HEK293 (cell line): ENCODE results near the gene C13orf46.

Experiments used
- CTCF ChIA-PET: fragments of 350-600 bp; formaldehyde crosslinking; extraction: SDS; loops from one replicate; lab custom pipeline; 2021; ENCODE audit warnings: antibody characterized with exemption; lab: Yijun Ruan, JAX
- POLR2A ChIA-PET: fragments of 300-600 bp; formaldehyde crosslinking; extraction: SDS; loops from one replicate; lab custom pipeline; 2020; ENCODE audit warnings: antibody characterized with exemption, inconsistent platforms; lab: Yijun Ruan, JAX
- H3K27ac ChIP-seq: fragments of 200-500 bp; sonication (Bioruptor generic); 2 replicates; pipeline ENCODE4 v1.5.1; 2014; ENCODE audit warnings: low read depth, low read length, control low read depth, inconsistent platforms; ENCODE audit errors: extremely low read depth
- H3K36me3 ChIP-seq, 2 experiments: fragments of 200-500 bp in 1 of 2; sonication (Bioruptor generic) in 1 of 2; 1 replicate in 1 of 2; 2 replicates in 1 of 2; pipeline ENCODE4 v1.5.1; 2014 to 2017; ENCODE audit warnings: inconsistent platforms in 2 of 2, low read length in 2 of 2; ENCODE audit not compliant: control insufficient read depth in 2 of 2, insufficient read depth in 1 of 2
- H3K4me1 ChIP-seq: fragments of 200-500 bp; sonication (Bioruptor generic); 2 replicates; pipeline ENCODE4 v1.5.1; 2014; ENCODE audit warnings: mild to moderate bottlenecking, low read length, inconsistent platforms; ENCODE audit not compliant: control insufficient read depth, insufficient read depth
- H3K4me3 ChIP-seq: 2 replicates; pipeline ENCODE4 v1.5.1; 2011; ENCODE audit warnings: low read depth, mild to moderate bottlenecking, control low read depth, low read length, moderate library complexity
- H3K9me3 ChIP-seq: fragments of 200-500 bp; sonication (Bioruptor generic); 2 replicates; pipeline ENCODE4 v1.5.1; 2014; ENCODE audit warnings: low read depth, low read length, inconsistent platforms; ENCODE audit not compliant: control insufficient read depth, insufficient read depth
- KLF8 ChIP-seq: fragments of 450-650 bp; formaldehyde crosslinking; IDR thresholded peaks from 2 replicates; pipeline ENCODE4 v1.5.1; 2016; ENCODE audit warnings: missing biosample characterization, missing genetic modification characterization
- RBAK ChIP-seq: fragments of 450-650 bp; formaldehyde crosslinking; IDR thresholded peaks from 2 replicates; pipeline ENCODE4 v1.5.1; 2016; ENCODE audit warnings: missing biosample characterization, missing genetic modification characterization
- REPIN1 ChIP-seq: fragments of 450-650 bp; formaldehyde crosslinking; IDR thresholded peaks from 2 replicates; pipeline ENCODE4 v1.5.1; 2017; ENCODE audit warnings: missing biosample characterization, missing genetic modification characterization, low read depth
- ZBTB48 ChIP-seq: fragments of 450-650 bp; formaldehyde crosslinking; IDR thresholded peaks from 2 replicates; pipeline ENCODE4 v1.5.1; 2016; ENCODE audit warnings: missing biosample characterization, missing genetic modification characterization
- ZBTB8A ChIP-seq: fragments of 450-650 bp; formaldehyde crosslinking; IDR thresholded peaks from 2 replicates; pipeline ENCODE4 v1.5.1; 2016; ENCODE audit warnings: missing biosample characterization, missing genetic modification characterization
- ZFP37 ChIP-seq: fragments of 450-650 bp; formaldehyde crosslinking; IDR thresholded peaks from 2 replicates; pipeline ENCODE4 v1.5.1; 2016; ENCODE audit warnings: missing biosample characterization, missing genetic modification characterization
- ZIC2 ChIP-seq: fragments of 450-650 bp; formaldehyde crosslinking; IDR thresholded peaks from 2 replicates; pipeline ENCODE4 v1.5.1; 2016; ENCODE audit warnings: missing biosample characterization, missing genetic modification characterization
- ZNF112 ChIP-seq: fragments of 450-650 bp; formaldehyde crosslinking; IDR thresholded peaks from 2 replicates; pipeline ENCODE4 v1.5.0; 2017; ENCODE audit warnings: missing biosample characterization, missing genetic modification characterization
- ZNF155 ChIP-seq: fragments of 450-650 bp; formaldehyde crosslinking; IDR thresholded peaks from 2 replicates; pipeline ENCODE4 v1.5.1; 2016; ENCODE audit warnings: missing biosample characterization, missing genetic modification characterization
- ZNF274 ChIP-seq, 2 experiments: fragments of 200-500 bp in 1 of 2; fragments of 450-650 bp in 1 of 2; sonication (Bioruptor generic) in 1 of 2; formaldehyde crosslinking in 1 of 2; IDR thresholded peaks; 2 replicates each; pipeline versions ENCODE4 v1.5.1 to v1.6.1; 2014 to 2016; ENCODE audit warnings: borderline replicate concordance in 1 of 2, inconsistent platforms in 1 of 2, low read length in 1 of 2, missing biosample characterization in 1 of 2, missing genetic modification characterization in 1 of 2
- ZNF324 ChIP-seq: fragments of 450-650 bp; formaldehyde crosslinking; IDR thresholded peaks from 2 replicates; pipeline ENCODE4 v1.5.1; 2016; ENCODE audit warnings: missing biosample characterization, missing genetic modification characterization
- ZNF350 ChIP-seq: fragments of 450-650 bp; formaldehyde crosslinking; IDR thresholded peaks from 2 replicates; pipeline ENCODE4 v1.5.0; 2017; ENCODE audit warnings: missing biosample characterization, mild to moderate bottlenecking, missing genetic modification characterization
- ZNF426 ChIP-seq: fragments of 450-650 bp; formaldehyde crosslinking; IDR thresholded peaks from 2 replicates; pipeline ENCODE4 v1.5.1; 2017; ENCODE audit warnings: missing biosample characterization, missing genetic modification characterization, mild to moderate bottlenecking, inconsistent platforms, moderate library complexity
- ZNF529 ChIP-seq: fragments of 450-650 bp; formaldehyde crosslinking; IDR thresholded peaks from 2 replicates; pipeline ENCODE4 v1.5.1; 2017; ENCODE audit warnings: missing genetic modification characterization, missing biosample characterization; ENCODE audit not compliant: insufficient replicate concordance
- ZNF558 ChIP-seq: fragments of 450-650 bp; formaldehyde crosslinking; IDR thresholded peaks from 2 replicates; pipeline ENCODE4 v1.5.1; 2016; ENCODE audit warnings: missing biosample characterization, missing genetic modification characterization
- ZNF830 ChIP-seq: fragments of 450-650 bp; IDR thresholded peaks from 2 replicates; pipeline ENCODE4 v1.5.0; 2018; ENCODE audit warnings: missing biosample characterization, missing genetic modification characterization, low read depth, mild to moderate bottlenecking, moderate library complexity
- ZSCAN23 ChIP-seq: fragments of 450-650 bp; formaldehyde crosslinking; IDR thresholded peaks from 2 replicates; pipeline ENCODE4 v1.5.1; 2016; ENCODE audit warnings: missing biosample characterization, missing genetic modification characterization
- TF ChIP-seq, protein P1 (sequence below): fragments of 450-650 bp; formaldehyde crosslinking; IDR thresholded peaks from 2 replicates; pipeline ENCODE4 v1.5.1; 2017; ENCODE audit warnings: missing biosample characterization, missing genetic modification characterization
- TF ChIP-seq, protein P2 (sequence below): fragments of 450-650 bp; IDR thresholded peaks from 2 replicates; pipeline ENCODE4 v1.5.1; 2018; ENCODE audit warnings: missing biosample characterization, missing genetic modification characterization
- TF ChIP-seq, protein P3 (sequence below): fragments of 450-650 bp; formaldehyde crosslinking; IDR thresholded peaks from 2 replicates; pipeline ENCODE4 v1.5.1; 2016; ENCODE audit warnings: missing biosample characterization, missing genetic modification characterization
- TF ChIP-seq, protein P4 (sequence below): fragments of 450-650 bp; formaldehyde crosslinking; conservative IDR thresholded peaks from 2 replicates; pipeline ENCODE4 v1.5.1; 2016; ENCODE audit warnings: low read depth, missing biosample characterization, missing genetic modification characterization

Gene C13orf46

GRCh38 chr13:113907635-113908617 lies 66.0 kb downstream of the C13orf46 start (continued):
- TF ChIP-seq, protein P1, sequence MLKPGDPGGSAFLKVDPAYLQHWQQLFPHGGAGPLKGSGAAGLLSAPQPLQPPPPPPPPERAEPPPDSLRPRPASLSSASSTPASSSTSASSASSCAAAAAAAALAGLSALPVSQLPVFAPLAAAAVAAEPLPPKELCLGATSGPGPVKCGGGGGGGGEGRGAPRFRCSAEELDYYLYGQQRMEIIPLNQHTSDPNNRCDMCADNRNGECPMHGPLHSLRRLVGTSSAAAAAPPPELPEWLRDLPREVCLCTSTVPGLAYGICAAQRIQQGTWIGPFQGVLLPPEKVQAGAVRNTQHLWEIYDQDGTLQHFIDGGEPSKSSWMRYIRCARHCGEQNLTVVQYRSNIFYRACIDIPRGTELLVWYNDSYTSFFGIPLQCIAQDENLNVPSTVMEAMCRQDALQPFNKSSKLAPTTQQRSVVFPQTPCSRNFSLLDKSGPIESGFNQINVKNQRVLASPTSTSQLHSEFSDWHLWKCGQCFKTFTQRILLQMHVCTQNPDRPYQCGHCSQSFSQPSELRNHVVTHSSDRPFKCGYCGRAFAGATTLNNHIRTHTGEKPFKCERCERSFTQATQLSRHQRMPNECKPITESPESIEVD (tag by site-specific recombination), result peak; percentile 47; the same call in 1 of the 2 replicates
- TF ChIP-seq ZNF529, result no peak
- TF ChIP-seq REPIN1 (tag by site-specific recombination), result no peak
- TF ChIP-seq ZBTB8A (tag by site-specific recombination), result 0 out of 2 replicates have a peak, but pooled peaks have one; percentile 37
- TF ChIP-seq ZIC2, result peak; percentile 51

- H3K36me3 ChIP-seq, result no peaks in the 10 kb centered on the region
- TF ChIP-seq ZNF558 (tag by site-specific recombination) (no peak), ZNF155 (tag by site-specific recombination) (no peak), KLF8 (tag by site-specific recombination) (no peak), RBAK (tag by site-specific recombination) (no peak), ZNF274 (IDR thresholded peaks at IDR 0.05; ENCODE audit: low read length) (no peak), ZNF274 (tag by site-specific recombination; IDR thresholded peaks at IDR 0.05; ENCODE audit: borderline replicate concordance) (no peak), ZNF830 (tag by site-specific recombination) (no peak), ZSCAN23 (tag by site-specific recombination) (no peak), ZNF112 (no peak), ZFP37 (tag by site-specific recombination) (no peak), ZNF350 (tag by site-specific recombination) (no peak), ZNF324 (tag by site-specific recombination) (no peak), ZBTB48 (tag by site-specific recombination) (no peak), ZNF426 (tag by site-specific recombination) (no peak)
- TF ChIP-seq, protein P2, sequence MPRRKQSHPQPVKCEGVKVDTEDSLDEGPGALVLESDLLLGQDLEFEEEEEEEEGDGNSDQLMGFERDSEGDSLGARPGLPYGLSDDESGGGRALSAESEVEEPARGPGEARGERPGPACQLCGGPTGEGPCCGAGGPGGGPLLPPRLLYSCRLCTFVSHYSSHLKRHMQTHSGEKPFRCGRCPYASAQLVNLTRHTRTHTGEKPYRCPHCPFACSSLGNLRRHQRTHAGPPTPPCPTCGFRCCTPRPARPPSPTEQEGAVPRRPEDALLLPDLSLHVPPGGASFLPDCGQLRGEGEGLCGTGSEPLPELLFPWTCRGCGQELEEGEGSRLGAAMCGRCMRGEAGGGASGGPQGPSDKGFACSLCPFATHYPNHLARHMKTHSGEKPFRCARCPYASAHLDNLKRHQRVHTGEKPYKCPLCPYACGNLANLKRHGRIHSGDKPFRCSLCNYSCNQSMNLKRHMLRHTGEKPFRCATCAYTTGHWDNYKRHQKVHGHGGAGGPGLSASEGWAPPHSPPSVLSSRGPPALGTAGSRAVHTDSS (tag by site-specific recombination), result no peak
- TF ChIP-seq, protein P3, sequence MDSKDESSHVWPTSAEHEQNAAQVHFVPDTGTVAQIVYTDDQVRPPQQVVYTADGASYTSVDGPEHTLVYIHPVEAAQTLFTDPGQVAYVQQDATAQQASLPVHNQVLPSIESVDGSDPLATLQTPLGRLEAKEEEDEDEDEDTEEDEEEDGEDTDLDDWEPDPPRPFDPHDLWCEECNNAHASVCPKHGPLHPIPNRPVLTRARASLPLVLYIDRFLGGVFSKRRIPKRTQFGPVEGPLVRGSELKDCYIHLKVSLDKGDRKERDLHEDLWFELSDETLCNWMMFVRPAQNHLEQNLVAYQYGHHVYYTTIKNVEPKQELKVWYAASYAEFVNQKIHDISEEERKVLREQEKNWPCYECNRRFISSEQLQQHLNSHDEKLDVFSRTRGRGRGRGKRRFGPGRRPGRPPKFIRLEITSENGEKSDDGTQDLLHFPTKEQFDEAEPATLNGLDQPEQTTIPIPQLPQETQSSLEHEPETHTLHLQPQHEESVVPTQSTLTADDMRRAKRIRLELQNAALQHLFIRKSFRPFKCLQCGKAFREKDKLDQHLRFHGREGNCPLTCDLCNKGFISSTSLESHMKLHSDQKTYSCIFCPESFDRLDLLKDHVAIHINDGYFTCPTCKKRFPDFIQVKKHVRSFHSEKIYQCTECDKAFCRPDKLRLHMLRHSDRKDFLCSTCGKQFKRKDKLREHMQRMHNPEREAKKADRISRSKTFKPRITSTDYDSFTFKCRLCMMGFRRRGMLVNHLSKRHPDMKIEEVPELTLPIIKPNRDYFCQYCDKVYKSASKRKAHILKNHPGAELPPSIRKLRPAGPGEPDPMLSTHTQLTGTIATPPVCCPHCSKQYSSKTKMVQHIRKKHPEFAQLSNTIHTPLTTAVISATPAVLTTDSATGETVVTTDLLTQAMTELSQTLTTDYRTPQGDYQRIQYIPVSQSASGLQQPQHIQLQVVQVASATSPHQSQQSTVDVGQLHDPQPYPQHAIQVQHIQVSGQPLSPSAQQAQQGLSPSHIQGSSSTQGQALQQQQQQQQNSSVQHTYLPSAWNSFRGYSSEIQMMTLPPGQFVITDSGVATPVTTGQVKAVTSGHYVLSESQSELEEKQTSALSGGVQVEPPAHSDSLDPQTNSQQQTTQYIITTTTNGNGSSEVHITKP (tag by site-specific recombination), result no peak
- TF ChIP-seq, protein P4, sequence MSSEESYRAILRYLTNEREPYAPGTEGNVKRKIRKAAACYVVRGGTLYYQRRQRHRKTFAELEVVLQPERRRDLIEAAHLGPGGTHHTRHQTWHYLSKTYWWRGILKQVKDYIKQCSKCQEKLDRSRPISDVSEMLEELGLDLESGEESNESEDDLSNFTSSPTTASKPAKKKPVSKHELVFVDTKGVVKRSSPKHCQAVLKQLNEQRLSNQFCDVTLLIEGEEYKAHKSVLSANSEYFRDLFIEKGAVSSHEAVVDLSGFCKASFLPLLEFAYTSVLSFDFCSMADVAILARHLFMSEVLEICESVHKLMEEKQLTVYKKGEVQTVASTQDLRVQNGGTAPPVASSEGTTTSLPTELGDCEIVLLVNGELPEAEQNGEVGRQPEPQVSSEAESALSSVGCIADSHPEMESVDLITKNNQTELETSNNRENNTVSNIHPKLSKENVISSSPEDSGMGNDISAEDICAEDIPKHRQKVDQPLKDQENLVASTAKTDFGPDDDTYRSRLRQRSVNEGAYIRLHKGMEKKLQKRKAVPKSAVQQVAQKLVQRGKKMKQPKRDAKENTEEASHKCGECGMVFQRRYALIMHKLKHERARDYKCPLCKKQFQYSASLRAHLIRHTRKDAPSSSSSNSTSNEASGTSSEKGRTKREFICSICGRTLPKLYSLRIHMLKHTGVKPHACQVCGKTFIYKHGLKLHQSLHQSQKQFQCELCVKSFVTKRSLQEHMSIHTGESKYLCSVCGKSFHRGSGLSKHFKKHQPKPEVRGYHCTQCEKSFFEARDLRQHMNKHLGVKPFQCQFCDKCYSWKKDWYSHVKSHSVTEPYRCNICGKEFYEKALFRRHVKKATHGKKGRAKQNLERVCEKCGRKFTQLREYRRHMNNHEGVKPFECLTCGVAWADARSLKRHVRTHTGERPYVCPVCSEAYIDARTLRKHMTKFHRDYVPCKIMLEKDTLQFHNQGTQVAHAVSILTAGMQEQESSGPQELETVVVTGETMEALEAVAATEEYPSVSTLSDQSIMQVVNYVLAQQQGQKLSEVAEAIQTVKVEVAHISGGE (tag by site-specific recombination), result no peak
- ChIA-PET POLR2A (no interaction called here), CTCF (no interaction called here)
- no peak overlapping the region for H3K4me3 ChIP-seq
- H3K9me3 ChIP-seq, result no peaks in the 10 kb centered on the region
- H3K4me1 ChIP-seq, result peaks cover 6% of the 10 kb centered on the region; the same call in 1 of the 2 replicates
- no peak overlapping the region for H3K27ac ChIP-seq
Observed at GRCh38 chr13:113906571-113906970, 67.3 kb downstream of the C13orf46 start.
